ENCODE data around the gene PER3.

The PER3 gene

DNA sequence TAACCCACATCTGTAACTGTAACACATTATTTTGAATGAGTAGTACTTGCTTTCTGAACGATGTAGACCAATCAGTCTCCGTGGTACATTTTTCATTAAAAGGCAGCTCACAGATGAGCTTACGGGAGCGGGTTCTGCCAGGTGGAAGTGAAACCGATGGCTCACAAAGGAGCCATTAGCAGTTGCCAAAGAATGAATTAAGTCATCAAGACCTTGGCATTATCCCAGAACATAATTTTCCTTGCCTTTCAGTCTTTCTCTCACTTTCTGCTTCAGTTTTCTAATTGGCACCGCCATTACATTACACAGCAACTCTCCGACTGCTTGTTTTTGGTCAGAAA lies 102.3 kb downstream of the PER3 start:
- Histone ChIP-seq H3K4me1 (ENCODE audit: insufficient read depth, low read length, severe bottlenecking) (no peaks in the 10 kb centered on the region), H3K9me2 (ENCODE audit: low read depth, low read length) (no peaks in the 10 kb centered on the region), H3K4me3 (ENCODE audit: low read depth, low read length, poor library complexity, severe bottlenecking) (no peak overlapping the region), H3F3A (ENCODE audit: insufficient read depth, low read length) (no peaks in the 10 kb centered on the region), H3K4me2 (ENCODE audit: low read length) (no peak overlapping the region), H3K27me3 (ENCODE audit: insufficient read depth, low read length) (no peaks in the 10 kb centered on the region), H4K20me1 (ENCODE audit: insufficient read depth, low read length) (no peaks in the 10 kb centered on the region), H2AFZ (ENCODE audit: low read length) (no peak overlapping the region), H3K9ac (ENCODE audit: low read length) (no peak overlapping the region), H3K79me2 (ENCODE audit: insufficient read depth, low read length) (no peaks in the 10 kb centered on the region), H3K36me3 (ENCODE audit: insufficient read depth, low read length) (no peaks in the 10 kb centered on the region), H3K27ac (ENCODE audit: low read depth, low read length, poor library complexity, severe bottlenecking) (no peak overlapping the region), H3K9me3 (ENCODE audit: low read length) (no peaks in the 10 kb centered on the region)
- TF ChIP-seq EZH2 (IDR thresholded peaks at IDR 0.05; ENCODE audit: borderline replicate concordance, low read length) = no peak
- TF ChIP-seq, protein P1, sequence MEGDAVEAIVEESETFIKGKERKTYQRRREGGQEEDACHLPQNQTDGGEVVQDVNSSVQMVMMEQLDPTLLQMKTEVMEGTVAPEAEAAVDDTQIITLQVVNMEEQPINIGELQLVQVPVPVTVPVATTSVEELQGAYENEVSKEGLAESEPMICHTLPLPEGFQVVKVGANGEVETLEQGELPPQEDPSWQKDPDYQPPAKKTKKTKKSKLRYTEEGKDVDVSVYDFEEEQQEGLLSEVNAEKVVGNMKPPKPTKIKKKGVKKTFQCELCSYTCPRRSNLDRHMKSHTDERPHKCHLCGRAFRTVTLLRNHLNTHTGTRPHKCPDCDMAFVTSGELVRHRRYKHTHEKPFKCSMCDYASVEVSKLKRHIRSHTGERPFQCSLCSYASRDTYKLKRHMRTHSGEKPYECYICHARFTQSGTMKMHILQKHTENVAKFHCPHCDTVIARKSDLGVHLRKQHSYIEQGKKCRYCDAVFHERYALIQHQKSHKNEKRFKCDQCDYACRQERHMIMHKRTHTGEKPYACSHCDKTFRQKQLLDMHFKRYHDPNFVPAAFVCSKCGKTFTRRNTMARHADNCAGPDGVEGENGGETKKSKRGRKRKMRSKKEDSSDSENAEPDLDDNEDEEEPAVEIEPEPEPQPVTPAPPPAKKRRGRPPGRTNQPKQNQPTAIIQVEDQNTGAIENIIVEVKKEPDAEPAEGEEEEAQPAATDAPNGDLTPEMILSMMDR (IDR thresholded peaks at IDR 0.05; ENCODE audit: low read length) = no peak

DNA sequence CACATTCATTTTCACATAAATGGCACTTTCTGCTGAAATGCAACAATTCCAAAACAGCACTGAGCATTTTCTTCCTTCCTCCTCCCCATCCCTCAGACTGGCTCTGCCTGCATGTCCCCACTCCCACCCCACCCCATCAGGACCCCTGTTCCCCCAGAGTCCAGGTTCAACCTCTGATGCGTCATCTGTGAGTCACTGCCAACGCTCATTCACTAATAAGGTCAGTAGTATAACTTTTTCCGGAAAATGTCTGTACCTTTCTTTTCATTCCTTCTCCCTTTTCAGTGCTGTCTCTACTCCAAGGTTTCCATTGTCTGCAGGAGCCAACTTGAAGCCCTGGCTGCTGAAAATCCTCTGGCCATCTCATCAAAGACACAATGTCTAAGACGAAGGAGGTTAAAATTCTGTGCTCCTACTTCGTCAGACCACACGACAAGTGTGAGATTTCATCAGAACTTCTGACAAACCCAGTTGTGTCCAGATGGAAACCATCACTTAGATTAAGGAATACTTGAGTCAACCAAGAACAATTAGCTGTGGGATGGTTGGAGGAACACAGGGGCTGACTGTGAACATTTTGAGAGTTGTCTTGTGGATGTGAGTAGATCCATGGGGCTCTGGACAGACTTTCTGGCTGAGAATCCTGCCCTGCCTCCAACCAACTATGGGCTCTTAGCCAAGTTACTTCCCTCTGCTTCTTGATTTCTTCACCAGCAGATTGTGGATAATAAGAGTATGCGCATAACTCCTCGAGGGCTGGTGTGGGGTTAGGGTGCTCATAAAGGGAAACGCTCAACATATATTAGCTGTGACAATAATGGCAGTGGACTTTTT lies 104.4 kb downstream of the PER3 start:
- Histone ChIP-seq H3K9me3 (ENCODE audit: low read length) (no peaks in the 10 kb centered on the region), H2AFZ (ENCODE audit: low read length) (no peak overlapping the region), H4K20me1 (ENCODE audit: insufficient read depth, low read length) (no peaks in the 10 kb centered on the region), H3K27ac (ENCODE audit: low read depth, low read length, poor library complexity, severe bottlenecking) (no peak overlapping the region), H3K9me2 (ENCODE audit: low read depth, low read length) (no peaks in the 10 kb centered on the region), H3K79me2 (ENCODE audit: insufficient read depth, low read length) (no peaks in the 10 kb centered on the region), H3K9ac (ENCODE audit: low read length) (no peak overlapping the region), H3K4me1 (ENCODE audit: insufficient read depth, low read length, severe bottlenecking) (no peaks in the 10 kb centered on the region), H3K36me3 (ENCODE audit: insufficient read depth, low read length) (no peaks in the 10 kb centered on the region), H3K4me3 (ENCODE audit: low read depth, low read length, poor library complexity, severe bottlenecking) (no peak overlapping the region), H3F3A (ENCODE audit: insufficient read depth, low read length) (no peaks in the 10 kb centered on the region), H3K27me3 (ENCODE audit: insufficient read depth, low read length) (no peaks in the 10 kb centered on the region), H3K4me2 (ENCODE audit: low read length) (no peak overlapping the region)
- no peak for TF ChIP-seq EZH2 (IDR thresholded peaks at IDR 0.05; ENCODE audit: borderline replicate concordance, low read length)
- TF ChIP-seq, protein P1 (IDR thresholded peaks at IDR 0.05; ENCODE audit: low read length) = no peak

DNA sequence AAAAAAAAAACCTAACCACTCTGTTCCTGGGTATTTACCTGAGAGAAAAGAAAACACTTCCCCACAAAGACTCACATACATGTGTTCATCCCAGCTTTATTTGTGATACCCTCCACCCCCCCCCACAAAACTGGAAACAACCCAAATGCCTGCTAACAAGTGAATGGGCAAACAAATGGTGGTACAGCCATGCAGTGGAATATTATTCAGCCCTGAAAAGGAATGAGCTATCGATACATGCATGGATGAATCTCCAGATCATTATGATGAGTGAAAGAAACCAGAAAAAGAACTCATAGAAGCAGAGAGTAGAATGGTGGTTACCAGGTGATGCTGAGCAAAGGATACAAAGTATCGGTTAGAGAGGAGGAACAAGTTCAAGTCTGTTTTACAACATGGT lies 106.8 kb downstream of the PER3 start:
- H3K4me3 ChIP-seq (ENCODE audit: low read depth, low read length, poor library complexity, severe bottlenecking) = no peak overlapping the region
- H3F3A ChIP-seq (ENCODE audit: insufficient read depth, low read length) = no peaks in the 10 kb centered on the region
- no peaks in the 10 kb centered on the region for H3K27me3 ChIP-seq (ENCODE audit: insufficient read depth, low read length)
- H2AFZ ChIP-seq (ENCODE audit: low read length) = no peak overlapping the region
- no peaks in the 10 kb centered on the region for H3K9me2 ChIP-seq (ENCODE audit: low read depth, low read length)
- H4K20me1 ChIP-seq (ENCODE audit: insufficient read depth, low read length) = no peaks in the 10 kb centered on the region
- H3K9me3 ChIP-seq (ENCODE audit: low read length) = no peaks in the 10 kb centered on the region
- H3K4me1 ChIP-seq (ENCODE audit: insufficient read depth, low read length, severe bottlenecking) = no peaks in the 10 kb centered on the region
- TF ChIP-seq EZH2 (IDR thresholded peaks at IDR 0.05; ENCODE audit: borderline replicate concordance, low read length) = no peak
- TF ChIP-seq, protein P1 (IDR thresholded peaks at IDR 0.05; ENCODE audit: low read length) = no peak
- no peaks in the 10 kb centered on the region for H3K36me3 ChIP-seq (ENCODE audit: insufficient read depth, low read length)
- H3K27ac ChIP-seq (ENCODE audit: low read depth, low read length, poor library complexity, severe bottlenecking) = no peak overlapping the region
- H3K79me2 ChIP-seq (ENCODE audit: insufficient read depth, low read length) = no peaks in the 10 kb centered on the region
- H3K4me2 ChIP-seq (ENCODE audit: low read length) = no peak overlapping the region
- no peak overlapping the region for H3K9ac ChIP-seq (ENCODE audit: low read length)

Measured in OCI-LY1 (cell line).